Thymus (tissue), 11 donors: ENCODE measurements around the gene TMEM117. TPM values are rescaled to one million over a fixed set of nuclear protein-coding genes. Genes with fewer than 3 reads are reported as not detected.
A peak's percentile ranks its signal among the peaks of the same experiment; 100 is the strongest.

Experiments used
- DNase-seq, 9 donors: peaks; one replicate each; pipeline ENCODE4 v3.0.0-alpha.2; 2013; ENCODE audit warnings: low spot score in 9 of 9, low read depth in 6 of 9, missing footprints in 1 of 9
- H3K27ac ChIP-seq, 2 donors: one replicate each; pipeline ENCODE4 v1.5.1; 2013; ENCODE audit warnings: control low read depth in 1 of 2, low read depth in 1 of 2, low read length in 1 of 2, mild to moderate bottlenecking in 1 of 2, moderate library complexity in 1 of 2
- H3K27me3 ChIP-seq, 2 donors: one replicate each; pipeline ENCODE4 v1.5.1; 2013; ENCODE audit warnings: low read length in 1 of 2; ENCODE audit not compliant: control insufficient read depth in 2 of 2, insufficient read depth in 1 of 2
- H3K36me3 ChIP-seq, 2 donors: one replicate each; pipeline ENCODE4 v1.5.1; 2013; ENCODE audit warnings: low read length in 1 of 2, mild to moderate bottlenecking in 1 of 2, moderate library complexity in 1 of 2; ENCODE audit not compliant: control insufficient read depth in 2 of 2, insufficient read depth in 2 of 2
- H3K4me1 ChIP-seq, 2 donors: one replicate each; pipeline ENCODE4 v1.5.1; 2013; ENCODE audit warnings: low read length in 2 of 2; ENCODE audit not compliant: control insufficient read depth in 2 of 2, insufficient read depth in 2 of 2
- H3K4me3 ChIP-seq, 2 donors: one replicate each; pipeline ENCODE4 v1.5.1; 2013; ENCODE audit warnings: low read length in 2 of 2, control low read depth in 1 of 2, mild to moderate bottlenecking in 1 of 2
- H3K9me3 ChIP-seq, 2 donors: one replicate each; pipeline ENCODE4 v1.5.1; 2013; ENCODE audit warnings: low read length in 1 of 2, mild to moderate bottlenecking in 1 of 2; ENCODE audit not compliant: control insufficient read depth in 2 of 2, insufficient read depth in 1 of 2
- WGBS: extraction: QIAGEN DNeasy Blood & Tissue Kit; methylation state at CpG from one replicate; pipeline ENCODE4 v1.1.7; 2013; 5-methylcytosine and 5-hydroxymethylcytosine counted together
- polyA plus RNA-seq: library from polyadenylated mRNA; stranded (reverse); fragments of 200-250 nt; gene quantifications from one replicate; pipeline ENCODE4 v1.2.3, GENCODE V29; 2013
- total RNA-seq: library from RNA; stranded (reverse); fragments of 120-200 nt; gene quantifications from one replicate; pipeline ENCODE4 v1.2.4, GENCODE V29; 2013
- donor health status: healthy.

Gene TMEM117
- total and polyA plus RNA-seq, 2 donors, result 3.6 to 4.5 TPM

DNA sequence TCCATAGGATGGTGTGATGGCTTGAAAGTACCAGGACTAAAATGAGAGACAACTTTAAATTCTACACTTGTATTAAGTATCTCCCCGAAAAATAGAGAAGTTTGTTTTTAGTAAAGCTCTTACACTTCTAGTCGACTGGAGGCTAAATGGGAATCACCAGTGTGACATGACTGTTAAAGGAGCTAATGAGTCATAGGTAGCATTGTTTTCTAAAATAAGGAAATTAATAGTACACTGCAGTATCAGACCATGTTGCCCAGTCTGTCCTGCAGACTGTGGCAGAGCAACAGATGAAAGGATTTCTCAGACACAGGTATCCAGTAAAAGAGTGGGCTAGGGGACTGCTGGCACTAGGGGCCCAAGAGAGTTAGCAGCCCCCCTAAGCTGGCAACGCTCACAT lies 140.1 kb downstream of the TMEM117 start:
- 97% methylated on average over 3 of the region's 3 CpGs for WGBS
- Histone ChIP-seq H3K4me3 (no peak overlapping the region), H3K4me1 (no peaks in the 10 kb centered on the region), H3K36me3 (no peaks in the 10 kb centered on the region), H3K9me3 (no peaks in the 10 kb centered on the region), H3K27ac (no peak overlapping the region), H3K27me3 (no peaks in the 10 kb centered on the region)
- no peak for DNase-seq

DNA sequence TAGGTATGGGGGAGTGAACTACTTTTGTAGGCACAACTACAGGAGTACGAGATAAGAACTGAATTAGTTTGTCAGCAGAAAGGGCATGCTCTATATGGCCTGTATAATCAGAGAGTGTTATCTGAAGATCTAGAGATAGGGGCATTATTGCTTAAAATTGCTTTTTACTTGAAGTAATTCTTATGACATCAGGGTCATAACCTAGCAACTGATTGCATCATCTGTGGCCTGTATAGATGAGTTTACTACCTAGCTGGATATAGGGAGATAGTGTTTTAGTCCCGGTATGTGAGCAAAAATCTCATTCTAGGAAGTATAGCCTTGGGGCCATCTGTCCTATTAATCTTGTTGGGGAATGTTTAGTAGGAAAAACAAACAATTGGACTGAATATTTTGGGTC lies 142.7 kb downstream of the TMEM117 start:
- Histone ChIP-seq H3K36me3 (no peaks in the 10 kb centered on the region), H3K4me3 (no peak overlapping the region), H3K9me3 (no peaks in the 10 kb centered on the region), H3K27me3 (no peaks in the 10 kb centered on the region), H3K4me1 (no peaks in the 10 kb centered on the region), H3K27ac (no peak overlapping the region)
- WGBS, result 95% methylated on average over 2 of the region's 2 CpGs
- DNase-seq, result no peak

DNA sequence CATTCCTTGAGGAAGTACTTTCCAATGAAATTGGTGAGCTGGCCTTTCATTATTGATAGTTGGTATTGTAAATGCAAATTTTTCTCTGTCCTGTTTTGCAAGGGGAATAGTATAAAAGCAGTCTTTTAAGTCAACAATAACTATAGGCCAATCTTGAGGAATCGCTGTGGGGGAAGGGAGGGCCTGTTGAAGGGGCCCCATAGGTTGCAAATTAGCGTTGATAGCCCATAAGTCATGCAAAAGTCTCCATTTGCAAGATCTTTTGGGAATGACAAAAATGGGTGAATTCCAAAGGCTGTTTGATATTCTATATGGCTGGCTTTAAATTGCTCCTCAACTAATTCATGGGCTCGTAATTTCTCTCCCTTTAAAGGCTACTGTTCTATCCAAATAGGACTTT lies 143.6 kb downstream of the TMEM117 start:
- Histone ChIP-seq H3K4me3 (no peak overlapping the region), H3K4me1 (no peaks in the 10 kb centered on the region), H3K36me3 (no peaks in the 10 kb centered on the region), H3K27ac (no peak overlapping the region), H3K9me3 (no peaks in the 10 kb centered on the region), H3K27me3 (no peaks in the 10 kb centered on the region)
- DNase-seq, result no peak
- 76% methylated on average over 3 of the region's 3 CpGs for WGBS

DNA sequence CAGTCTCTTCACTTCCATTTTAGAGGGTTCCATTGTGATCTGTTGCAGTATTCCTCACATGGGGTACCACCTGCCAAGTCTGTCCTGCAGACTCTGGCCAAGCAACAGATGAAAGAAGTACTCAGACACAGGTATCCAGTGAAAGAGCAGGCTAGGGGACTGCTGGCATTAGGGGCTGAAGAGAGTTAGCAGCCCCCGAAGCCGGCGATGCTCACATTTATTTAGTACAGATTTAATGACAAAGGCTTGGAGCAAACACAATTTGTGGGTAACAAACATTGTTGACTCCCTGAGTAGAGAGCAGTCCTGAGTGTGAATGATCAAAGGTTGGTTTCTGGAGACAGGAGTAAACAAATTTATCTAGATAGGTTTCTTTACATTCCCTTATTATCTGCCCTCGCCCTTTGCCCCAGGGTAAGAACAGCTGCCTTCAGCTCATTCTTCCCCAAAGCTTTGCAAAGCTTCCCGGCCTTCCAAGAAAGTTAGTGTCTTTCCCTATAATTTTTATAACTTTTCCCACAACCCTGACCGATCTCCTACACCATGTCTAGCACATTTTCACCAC lies 144.8 kb downstream of the TMEM117 start:
- H3K4me3 ChIP-seq, result no peak overlapping the region
- no peaks in the 10 kb centered on the region for H3K36me3 ChIP-seq
- H3K4me1 ChIP-seq, result no peaks in the 10 kb centered on the region
- no peak for DNase-seq
- no peak overlapping the region for H3K27ac ChIP-seq
- H3K27me3 ChIP-seq, result no peaks in the 10 kb centered on the region
- H3K9me3 ChIP-seq, result no peaks in the 10 kb centered on the region
- WGBS, result 97% methylated on average over 6 of the region's 6 CpGs

DNA sequence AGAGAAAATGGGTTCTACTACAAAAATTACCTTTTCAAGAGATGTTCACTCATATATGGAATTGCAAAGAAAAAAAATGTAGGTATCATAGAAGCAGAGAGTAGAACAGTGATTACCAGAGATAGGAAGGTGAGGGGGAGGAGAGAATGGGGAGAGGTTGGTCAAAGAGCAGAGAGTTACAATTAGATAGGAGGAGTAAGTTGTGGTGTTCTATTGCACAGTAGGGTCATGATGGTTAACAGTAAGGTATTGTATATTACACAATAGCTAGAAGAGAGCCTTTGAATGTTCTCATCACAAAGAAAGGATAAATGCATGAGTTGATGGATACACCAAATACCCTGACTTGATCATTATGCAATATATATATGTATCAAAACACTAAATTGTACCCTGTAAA lies 145.8 kb downstream of the TMEM117 start:
- no peaks in the 10 kb centered on the region for H3K9me3 ChIP-seq
- H3K27me3 ChIP-seq, result no peaks in the 10 kb centered on the region
- no peaks in the 10 kb centered on the region for H3K4me1 ChIP-seq
- H3K4me3 ChIP-seq, result no peak overlapping the region
- H3K27ac ChIP-seq, result no peak overlapping the region
- no peak for DNase-seq
- no peaks in the 10 kb centered on the region for H3K36me3 ChIP-seq

DNA sequence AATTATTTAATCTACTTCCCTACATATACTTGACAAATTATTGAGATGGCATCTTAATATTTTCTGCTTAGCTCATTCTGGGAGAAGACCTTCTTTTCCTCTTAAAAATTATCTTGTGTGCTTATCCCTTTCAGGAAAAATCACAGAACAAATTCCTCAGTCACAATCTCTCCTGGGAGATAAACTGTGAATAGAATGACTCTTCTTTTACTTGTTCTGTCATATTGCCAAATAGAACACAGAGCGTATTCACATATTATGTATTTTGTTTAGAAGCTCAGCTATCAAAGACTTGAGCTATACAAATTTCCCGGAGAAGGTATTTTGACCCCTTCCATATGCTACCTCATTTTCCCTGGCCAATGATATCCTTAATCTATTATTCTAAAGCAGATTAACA lies 146.7 kb downstream of the TMEM117 start:
- WGBS, result 99% methylated on average over 2 of the region's 2 CpGs
- no peak overlapping the region for H3K27ac ChIP-seq
- no peaks in the 10 kb centered on the region for H3K9me3 ChIP-seq
- no peak overlapping the region for H3K4me3 ChIP-seq
- no peaks in the 10 kb centered on the region for H3K36me3 ChIP-seq
- DNase-seq, result no peak
- no peaks in the 10 kb centered on the region for H3K27me3 ChIP-seq
- no peaks in the 10 kb centered on the region for H3K4me1 ChIP-seq

DNA sequence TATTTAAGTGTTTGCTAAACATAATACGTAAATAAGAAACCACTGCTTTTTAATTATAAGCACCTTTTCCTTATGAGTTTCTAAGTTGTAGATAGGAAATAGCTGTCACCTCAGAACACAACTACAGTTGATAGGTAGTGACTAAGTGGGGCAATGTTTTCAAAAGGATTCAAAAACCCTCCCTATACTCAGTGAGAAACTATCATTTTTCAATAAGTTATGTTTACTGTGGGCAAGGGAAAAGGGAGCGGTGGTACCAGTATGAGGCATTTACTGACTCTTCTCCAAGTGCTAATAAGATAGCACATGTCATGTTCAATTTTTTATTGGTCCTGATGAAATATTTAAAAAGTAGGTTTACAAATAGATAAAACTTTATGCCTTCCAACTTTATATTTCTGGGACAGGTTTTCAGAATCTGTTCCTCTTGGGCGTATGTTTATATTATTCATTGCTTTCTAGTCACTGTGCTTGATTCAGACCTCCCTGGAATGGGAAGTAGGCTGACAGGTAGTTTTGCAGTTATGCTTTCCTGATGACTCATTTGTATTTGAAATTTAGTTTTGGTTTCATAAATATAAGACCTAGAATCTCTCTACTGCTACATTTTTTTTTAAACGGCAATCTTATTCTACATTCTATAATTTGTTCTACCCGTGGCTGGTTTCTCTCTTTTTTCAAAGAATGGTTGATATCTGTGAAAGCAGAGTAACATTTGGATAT lies 153.1 kb downstream of the TMEM117 start:
- no peaks in the 10 kb centered on the region for H3K4me1 ChIP-seq
- DNase-seq, result no peak
- WGBS, result 49% methylated on average over 5 of the region's 5 CpGs
- H3K27ac ChIP-seq, result no peak overlapping the region
- H3K27me3 ChIP-seq, result no peaks in the 10 kb centered on the region
- H3K4me3 ChIP-seq, result no peak overlapping the region
- H3K36me3 ChIP-seq, result no peaks in the 10 kb centered on the region
- H3K9me3 ChIP-seq, result no peaks in the 10 kb centered on the region

DNA sequence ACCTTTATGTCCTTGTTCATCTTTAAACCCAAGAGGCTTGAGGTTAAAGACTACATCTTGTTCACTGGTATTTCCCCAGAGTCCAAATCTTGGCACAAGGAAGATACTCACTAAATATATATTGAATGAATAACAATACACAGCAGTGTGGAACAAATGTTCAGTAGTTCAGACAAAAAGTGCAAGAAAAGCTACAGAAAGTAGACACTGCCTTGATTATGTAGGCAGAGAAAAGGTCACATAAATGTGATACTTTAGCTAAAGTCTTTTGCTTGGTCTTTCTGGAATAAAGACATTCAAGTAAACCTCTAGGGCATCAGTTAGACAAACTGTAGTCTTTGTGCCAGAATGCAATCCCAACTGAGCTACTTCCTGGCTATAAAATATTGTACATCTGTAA lies 157.0 kb downstream of the TMEM117 start:
- Histone ChIP-seq H3K4me1 (no peaks in the 10 kb centered on the region), H3K9me3 (no peaks in the 10 kb centered on the region), H3K4me3 (no peak overlapping the region), H3K27me3 (no peaks in the 10 kb centered on the region), H3K36me3 (no peaks in the 10 kb centered on the region), H3K27ac (no peak overlapping the region)
- no peak for DNase-seq

DNA sequence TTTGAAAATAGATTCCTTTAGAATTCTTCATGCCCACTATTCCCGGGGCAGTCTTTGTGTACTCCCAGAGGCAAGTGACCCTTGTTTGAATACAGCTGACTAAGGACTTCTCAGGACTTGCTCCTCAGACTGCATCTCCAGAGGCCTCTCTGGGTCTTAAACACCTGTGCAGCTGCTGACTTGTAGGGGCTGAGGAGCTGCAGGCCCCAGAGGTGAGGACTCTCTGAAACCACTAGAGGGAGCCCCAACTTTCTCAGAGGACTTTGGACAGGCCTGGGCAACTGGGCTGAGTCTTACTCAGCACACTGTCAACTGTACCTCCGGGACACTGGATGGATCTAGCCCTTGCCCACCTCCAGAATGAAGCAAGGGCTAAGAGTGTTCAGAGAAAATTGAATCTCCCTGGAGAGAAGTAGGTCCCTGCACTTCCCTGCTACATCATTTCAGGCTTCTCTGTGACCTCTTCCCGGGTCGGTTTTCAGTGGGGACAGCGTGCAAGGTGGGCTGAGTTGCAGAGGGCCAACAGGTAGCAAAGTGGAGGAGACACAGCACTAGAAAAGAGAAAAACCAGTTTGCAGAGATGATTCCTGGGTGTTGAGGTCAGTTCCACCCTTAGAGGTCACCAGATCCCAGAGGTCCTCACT lies 164.6 kb downstream of the TMEM117 start:
- DNase-seq, result peak in 6 of 9 donors; percentile 8 to 54 (median 16)
- no peaks in the 10 kb centered on the region for H3K9me3 ChIP-seq
- no peaks in the 10 kb centered on the region for H3K36me3 ChIP-seq
- no peak overlapping the region for H3K27ac ChIP-seq
- no peaks in the 10 kb centered on the region for H3K27me3 ChIP-seq
- H3K4me1 ChIP-seq, result no peaks in the 10 kb centered on the region
- WGBS, result 91% methylated on average over 5 of the region's 5 CpGs
- H3K4me3 ChIP-seq, result no peak overlapping the region
